Stimulated activated naive B cell treated with anti-CD40 and anti-IgM and Interleukin-4, amounts not matched to agents 10 μg/mL and 1 μg/mL and 100 μg/mL, for 72 hours (primary cell): ENCODE measurements around the gene SOX8.

Experiments
- ATAC-seq, 2 donors: fragments of 150-1000 bp; cut with Tn5 transposase; replicated peaks; 2 replicates each; pipeline ENCODE4 v1.10.0; 2021; ENCODE audit warnings: moderate library complexity in 1 of 2
- DNase-seq: peaks from one replicate; pipeline ENCODE4 v3.0.0; 2021
- H3K27ac Mint-ChIP-seq: one replicate; pipeline ENCODE4 v1.8.0; 2022; ENCODE audit warnings: mild to moderate bottlenecking, mixed read lengths
- H3K27me3 Mint-ChIP-seq, 2 donors: one replicate each; pipeline ENCODE4 v1.8.0; 2022; ENCODE audit warnings: mixed read lengths in 2 of 2
- H3K36me3 Mint-ChIP-seq, 2 donors: one replicate each; pipeline ENCODE4 v1.8.0; 2022; ENCODE audit warnings: mixed read lengths in 2 of 2, mild to moderate bottlenecking in 1 of 2
- H3K4me1 Mint-ChIP-seq, 2 donors: one replicate each; pipeline ENCODE4 v1.8.0; 2022; ENCODE audit warnings: mixed read lengths in 2 of 2, mild to moderate bottlenecking in 1 of 2
- H3K4me3 Mint-ChIP-seq, 2 donors: one replicate each; pipeline ENCODE4 v1.8.0; 2022; ENCODE audit warnings: mild to moderate bottlenecking in 2 of 2, mixed read lengths in 2 of 2, moderate library complexity in 1 of 2
- H3K9me3 Mint-ChIP-seq, 2 donors: one replicate each; pipeline ENCODE4 v1.8.0; 2022; ENCODE audit warnings: mixed read lengths in 2 of 2, mild to moderate bottlenecking in 1 of 2

Gene SOX8

DNA sequence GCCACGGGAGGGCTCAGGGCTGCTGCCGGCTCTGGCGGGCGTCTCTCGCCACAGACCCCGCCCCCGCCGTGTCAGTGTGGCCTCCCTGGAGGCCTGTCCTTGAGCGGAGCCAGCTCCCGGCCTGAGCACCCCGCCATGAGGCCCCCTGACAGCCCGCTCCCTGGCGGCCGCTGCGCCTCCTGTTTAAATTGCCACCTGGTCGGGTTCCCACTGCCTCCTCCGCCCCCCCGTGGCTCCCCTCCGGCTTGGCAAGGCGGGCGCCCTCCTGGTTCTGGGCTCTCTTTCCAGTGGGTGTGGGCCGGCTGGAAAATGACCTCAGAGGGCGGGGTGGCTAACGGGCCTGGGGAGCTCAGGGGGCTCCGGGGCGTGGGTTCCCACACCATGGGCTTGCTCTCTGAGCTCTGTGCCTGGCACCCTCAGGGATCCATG, 48.9 kb downstream of the SOX8 start:
- Mint-ChIP-seq H3K27ac (no peak overlapping the region), H3K9me3 (no peaks in the 10 kb centered on the region), H3K4me1 (peaks cover 0 to 2% of the 10 kb centered on the region in 2 donors), H3K27me3 (peaks cover 7 to 14% of the 10 kb centered on the region in 2 donors), H3K36me3 (no peaks in the 10 kb centered on the region), H3K4me3 (no peak overlapping the region)
- ATAC-seq (no peak), DNase-seq (no peak)

DNA sequence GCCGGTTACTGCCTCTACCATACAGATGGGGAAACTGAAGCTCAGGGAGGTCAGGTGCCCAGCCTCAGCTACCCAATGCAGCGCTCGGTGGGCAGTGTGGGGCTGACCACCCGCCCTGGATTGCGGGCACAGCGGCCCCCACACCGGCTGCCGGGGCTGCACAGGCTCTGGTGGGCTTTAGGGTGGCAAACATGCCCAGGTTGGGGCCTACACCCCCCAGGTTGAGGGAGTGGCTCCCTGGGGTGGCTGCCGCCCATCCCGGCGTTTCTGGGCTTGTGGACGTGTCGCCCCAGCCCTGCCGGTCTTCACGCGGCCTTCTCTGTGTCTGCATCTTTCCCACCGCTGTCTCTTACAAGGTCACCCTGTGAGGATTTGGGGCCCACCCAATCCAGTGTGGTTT, 50.1 kb downstream of the SOX8 start:
- H3K4me1 Mint-ChIP-seq = peaks cover 0 to 2% of the 10 kb centered on the region in 2 donors
- H3K27ac Mint-ChIP-seq = no peak overlapping the region
- H3K36me3 Mint-ChIP-seq = no peaks in the 10 kb centered on the region
- no peak overlapping the region for H3K4me3 Mint-ChIP-seq
- H3K9me3 Mint-ChIP-seq = no peaks in the 10 kb centered on the region
- DNase-seq (no peak), ATAC-seq (no peak)
- peaks cover 7 to 12% of the 10 kb centered on the region in 2 donors for H3K27me3 Mint-ChIP-seq

DNA sequence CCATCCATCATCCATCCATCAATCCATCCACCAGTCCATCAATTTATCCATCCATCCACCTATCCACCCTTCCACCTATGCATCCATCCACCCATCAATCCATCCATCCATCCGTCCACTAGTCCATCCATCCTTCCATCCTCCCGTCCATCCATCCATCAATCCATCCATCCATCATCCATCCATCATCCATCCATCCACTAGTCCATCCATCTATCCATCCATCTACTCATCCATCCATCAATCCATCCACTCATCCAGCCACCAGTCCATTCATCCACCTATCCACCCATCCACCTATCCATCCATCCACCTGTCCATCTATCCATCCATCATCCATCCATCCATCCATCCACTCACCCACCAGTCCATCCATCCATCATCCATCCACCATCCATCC, 51.0 kb downstream of the SOX8 start:
- Mint-ChIP-seq H3K9me3 (no peaks in the 10 kb centered on the region), H3K4me1 (peaks cover 0 to 2% of the 10 kb centered on the region in 2 donors), H3K27me3 (peaks cover 7 to 9% of the 10 kb centered on the region in 2 donors), H3K27ac (no peak overlapping the region), H3K4me3 (no peak overlapping the region), H3K36me3 (no peaks in the 10 kb centered on the region)
- ATAC-seq (no peak), DNase-seq (no peak)

DNA sequence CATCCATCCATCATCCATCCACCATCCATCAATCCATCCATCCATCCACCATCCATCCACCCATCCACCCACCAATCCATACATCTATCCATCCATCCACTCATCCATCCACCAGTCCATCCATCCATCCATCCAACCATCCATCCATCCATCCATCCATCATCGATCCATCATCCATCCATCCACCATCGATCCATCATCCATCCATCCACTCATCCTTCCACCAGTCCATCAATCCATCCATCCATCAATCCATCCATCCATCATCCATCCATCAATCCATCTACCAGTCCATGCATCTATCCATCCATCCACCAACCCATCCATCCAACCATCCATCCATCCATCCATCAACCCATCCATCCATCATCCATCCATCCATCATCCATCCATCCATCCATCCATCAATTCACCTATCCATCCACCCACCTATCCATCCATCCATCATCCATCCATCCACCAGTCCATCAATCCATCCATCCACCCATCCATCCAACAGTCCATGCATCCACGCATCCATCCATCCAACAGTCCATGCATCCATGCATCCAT, 51.6 kb downstream of the SOX8 start:
- Mint-ChIP-seq H3K27me3 (peaks cover 11 to 13% of the 10 kb centered on the region in 2 donors), H3K36me3 (no peaks in the 10 kb centered on the region), H3K4me1 (peaks cover 0 to 2% of the 10 kb centered on the region in 2 donors), H3K9me3 (no peaks in the 10 kb centered on the region), H3K4me3 (no peak overlapping the region), H3K27ac (no peak overlapping the region)
- ATAC-seq (no peak), DNase-seq (no peak)

DNA sequence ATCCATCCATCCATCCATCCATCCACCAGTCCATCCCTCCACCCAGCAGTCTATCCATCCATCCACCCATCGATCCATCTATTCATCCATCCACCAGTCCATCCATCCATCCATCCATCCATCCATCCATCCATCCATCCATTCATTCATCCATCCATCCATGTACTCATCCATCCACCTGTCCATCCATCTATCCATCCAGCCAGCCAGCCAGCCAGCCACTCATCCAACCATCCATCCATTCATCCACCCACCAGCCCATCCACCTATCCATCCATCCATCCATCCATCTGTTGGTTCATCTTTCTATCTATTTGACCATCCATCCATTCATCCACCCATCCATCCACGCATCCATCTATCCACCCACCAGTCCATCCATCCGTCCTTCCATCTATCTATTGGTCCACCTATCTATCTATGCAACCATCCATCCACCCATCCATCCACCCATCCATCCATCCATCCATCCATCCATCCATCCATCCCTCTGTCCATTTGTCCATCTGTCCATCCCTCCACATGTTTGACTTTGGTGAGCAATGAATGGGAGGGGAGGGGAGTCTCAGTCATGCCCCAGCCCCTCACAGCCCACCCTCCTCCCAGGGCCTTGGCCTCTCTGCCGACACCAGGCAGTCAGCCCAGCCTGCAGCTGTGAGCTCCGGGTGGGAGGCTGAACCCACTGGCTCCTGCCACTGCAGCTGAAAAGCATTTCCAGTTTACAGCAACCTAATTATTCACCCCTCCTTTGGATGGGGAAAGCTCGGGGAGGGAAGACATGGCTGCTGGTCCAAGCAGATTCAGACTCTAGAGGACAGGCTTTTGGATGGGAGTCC, 52.9 kb downstream of the SOX8 start:
- H3K4me1 Mint-ChIP-seq = peaks cover 0 to 3% of the 10 kb centered on the region in 2 donors
- H3K4me3 Mint-ChIP-seq = no peak overlapping the region
- no peak for DNase-seq
- peaks cover 8 to 18% of the 10 kb centered on the region in 2 donors for H3K27me3 Mint-ChIP-seq
- no peaks in the 10 kb centered on the region for H3K9me3 Mint-ChIP-seq
- no peak overlapping the region for H3K27ac Mint-ChIP-seq
- H3K36me3 Mint-ChIP-seq = no peaks in the 10 kb centered on the region
- ATAC-seq = no peak

DNA sequence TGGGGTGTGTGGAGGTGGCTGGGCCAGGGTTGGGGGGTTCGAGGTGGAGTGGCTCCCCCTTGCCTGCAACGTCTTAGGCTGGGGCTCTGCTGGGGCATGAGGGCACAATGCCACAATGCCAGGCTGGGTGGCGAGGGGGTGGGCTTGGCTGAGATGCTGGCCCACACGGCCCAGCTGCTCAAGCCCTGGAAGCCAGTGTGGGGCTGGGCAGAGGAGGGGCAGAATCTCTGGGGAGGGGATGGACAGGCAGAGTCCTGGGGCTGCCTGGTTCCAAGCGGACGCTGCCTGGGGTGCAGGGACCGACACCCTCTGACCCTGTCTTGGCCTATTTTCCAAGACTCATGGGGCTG, 53.5 kb downstream of the SOX8 start:
- H3K27ac Mint-ChIP-seq = no peak overlapping the region
- ATAC-seq (no peak), DNase-seq (no peak)
- peaks cover 7 to 14% of the 10 kb centered on the region in 2 donors for H3K27me3 Mint-ChIP-seq
- H3K36me3 Mint-ChIP-seq = no peaks in the 10 kb centered on the region
- H3K4me1 Mint-ChIP-seq = peaks cover 0 to 2% of the 10 kb centered on the region in 2 donors
- no peaks in the 10 kb centered on the region for H3K9me3 Mint-ChIP-seq
- no peak overlapping the region for H3K4me3 Mint-ChIP-seq

DNA sequence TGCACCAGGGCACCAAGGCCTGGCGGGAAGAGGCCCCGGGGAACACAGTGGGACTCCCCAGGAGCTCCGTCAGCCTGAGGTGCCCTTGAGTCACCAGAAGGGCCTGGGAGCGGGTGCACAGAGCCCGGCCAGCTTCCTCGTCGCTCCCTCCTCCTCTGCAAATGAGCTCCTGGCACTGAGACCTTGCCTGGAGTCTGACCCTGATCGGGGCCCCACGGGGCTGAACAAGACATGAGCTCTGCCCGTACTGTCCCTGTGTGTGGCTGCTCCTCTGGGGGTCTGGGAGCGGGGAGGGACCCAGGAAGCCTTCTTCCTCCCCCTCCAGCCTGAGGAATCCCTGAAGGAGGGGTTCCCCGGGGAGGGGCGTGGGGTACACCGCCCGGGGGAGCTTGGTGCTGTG, 54.6 kb downstream of the SOX8 start:
- Mint-ChIP-seq H3K36me3 (no peaks in the 10 kb centered on the region), H3K4me1 (peaks cover 0 to 2% of the 10 kb centered on the region in 2 donors), H3K27me3 (peaks cover 7 to 14% of the 10 kb centered on the region in 2 donors), H3K4me3 (no peak overlapping the region), H3K9me3 (no peaks in the 10 kb centered on the region), H3K27ac (no peak overlapping the region)
- ATAC-seq = no peak
- no peak for DNase-seq
